Lower lobe of right lung (tissue), 2 donors: ENCODE measurements around the gene PUS1. TPM values are rescaled to one million over a fixed set of nuclear protein-coding genes. Genes with fewer than 3 reads are reported as not detected.

ENCODE experiments used
- ATAC-seq, 2 donors: fragments of 200-7000 bp; cut with Tn5 transposase; one replicate each; pipeline ENCODE4 v1.9.1; 2020 to 2022; ENCODE audit warnings: mild to moderate bottlenecking in 2 of 2, moderate library complexity in 2 of 2
- DNase-seq: peaks from one replicate; pipeline ENCODE4 v3.0.0-alpha.2; 2020
- H3K27ac ChIP-seq: fragments of 200-600 bp; one replicate; pipeline ENCODE4 v1.8.0; 2022
- H3K27me3 ChIP-seq: fragments of 200-600 bp; one replicate; pipeline ENCODE4 v1.8.0; 2022; ENCODE audit warnings: low read depth
- H3K36me3 ChIP-seq: fragments of 200-600 bp; one replicate; pipeline ENCODE4 v1.8.0; 2022; ENCODE audit warnings: mild to moderate bottlenecking
- H3K4me1 ChIP-seq: fragments of 200-600 bp; one replicate; pipeline ENCODE4 v1.8.0; 2022
- H3K4me3 ChIP-seq: fragments of 200-600 bp; one replicate; pipeline ENCODE4 v1.8.0; 2022; ENCODE audit warnings: mild to moderate bottlenecking
- H3K9me3 ChIP-seq: fragments of 200-600 bp; one replicate; pipeline ENCODE4 v1.8.0; 2022
- intact Hi-C: fragments of 100-400 bp; cut with DNase I; formaldehyde crosslinking; loops from one replicate; pipeline ENCODE4 v1.11.0; 2022
- total RNA-seq: library from RNA; stranded (reverse); fragmentation: NEBNext Ultra II Directional; extraction: Animal tissue kit (Norgen Biotek cat#: 25700); gene quantifications from one replicate; pipeline ENCODE4 v1.2.1, GENCODE V29; 2021
- TF ChIP-seq, protein P1 (sequence below): fragments of 200-600 bp; IDR thresholded peaks from one replicate; pipeline ENCODE4 v1.8.0; 2022; ENCODE audit warnings: antibody characterized with exemption, mild to moderate bottlenecking
- donor health status: DM: no; HTN: yes; CAD: no; lungs with severe emphysema.

PUS1 gene
- total RNA-seq, 1 donor from 2014 or later: 19.1 TPM

DNA sequence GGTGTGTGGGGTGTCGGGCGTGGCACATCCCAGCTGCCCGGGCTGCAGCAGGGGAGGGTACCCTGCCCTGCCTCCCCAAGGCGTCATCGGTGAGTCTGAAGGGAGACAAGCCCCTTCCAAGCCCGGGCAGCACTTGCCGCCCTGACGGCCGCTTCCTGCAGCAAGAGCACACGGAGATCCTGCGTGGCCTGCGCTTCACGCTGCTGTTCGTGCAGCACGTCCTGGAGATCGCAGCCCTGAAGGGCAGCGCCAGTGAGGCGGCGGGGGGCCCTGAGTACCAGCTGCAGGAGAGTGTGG lies 10.1 kb upstream of the PUS1 start:
- intact Hi-C loops: no loop called here
- H3K36me3 ChIP-seq: peaks cover 76% of the 10 kb centered on the region

DNA sequence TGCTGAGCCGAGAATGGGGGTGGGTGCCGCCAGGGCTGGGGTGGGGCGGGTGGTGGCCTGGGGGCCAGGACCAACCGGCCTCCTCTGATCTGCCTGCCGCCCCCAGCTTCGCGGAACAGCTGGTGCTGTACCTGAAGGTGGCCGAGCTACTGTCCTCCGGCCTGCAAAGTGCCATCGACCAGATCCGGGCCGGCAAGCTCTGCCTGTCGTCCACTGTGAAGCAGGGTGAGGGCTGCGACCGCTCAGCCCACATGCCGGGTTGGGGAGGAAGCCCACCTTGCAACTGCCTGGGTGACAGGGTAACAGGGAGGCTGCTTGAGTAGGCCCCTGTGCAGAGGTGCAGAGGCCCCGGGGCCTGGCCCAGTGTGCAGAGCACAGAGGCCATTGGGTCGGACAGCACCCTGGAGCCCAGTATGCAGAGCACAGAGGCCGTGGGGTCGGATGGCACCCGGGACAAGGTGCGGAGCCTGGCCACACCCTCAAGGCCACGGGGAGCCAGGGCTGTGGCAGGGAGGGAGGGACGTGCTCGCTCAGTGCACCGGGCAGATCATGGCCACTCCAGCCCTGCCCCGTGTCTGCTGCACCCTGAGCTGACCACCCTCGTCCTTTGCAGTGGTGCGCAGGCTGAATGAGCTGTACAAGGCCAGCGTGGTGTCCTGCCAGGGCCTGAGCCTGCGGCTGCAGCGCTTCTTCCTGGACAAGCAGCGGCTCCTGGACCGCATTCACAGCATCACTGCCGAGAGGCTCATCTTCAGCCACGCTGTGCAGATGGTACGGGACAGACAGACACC lies 9.5 kb upstream of the PUS1 start:
- no peak overlapping the region for H3K4me3 ChIP-seq
- peaks cover 7% of the 10 kb centered on the region for H3K4me1 ChIP-seq
- H3K27me3 ChIP-seq: no peaks in the 10 kb centered on the region
- ATAC-seq: no peak
- TF ChIP-seq, protein P1, sequence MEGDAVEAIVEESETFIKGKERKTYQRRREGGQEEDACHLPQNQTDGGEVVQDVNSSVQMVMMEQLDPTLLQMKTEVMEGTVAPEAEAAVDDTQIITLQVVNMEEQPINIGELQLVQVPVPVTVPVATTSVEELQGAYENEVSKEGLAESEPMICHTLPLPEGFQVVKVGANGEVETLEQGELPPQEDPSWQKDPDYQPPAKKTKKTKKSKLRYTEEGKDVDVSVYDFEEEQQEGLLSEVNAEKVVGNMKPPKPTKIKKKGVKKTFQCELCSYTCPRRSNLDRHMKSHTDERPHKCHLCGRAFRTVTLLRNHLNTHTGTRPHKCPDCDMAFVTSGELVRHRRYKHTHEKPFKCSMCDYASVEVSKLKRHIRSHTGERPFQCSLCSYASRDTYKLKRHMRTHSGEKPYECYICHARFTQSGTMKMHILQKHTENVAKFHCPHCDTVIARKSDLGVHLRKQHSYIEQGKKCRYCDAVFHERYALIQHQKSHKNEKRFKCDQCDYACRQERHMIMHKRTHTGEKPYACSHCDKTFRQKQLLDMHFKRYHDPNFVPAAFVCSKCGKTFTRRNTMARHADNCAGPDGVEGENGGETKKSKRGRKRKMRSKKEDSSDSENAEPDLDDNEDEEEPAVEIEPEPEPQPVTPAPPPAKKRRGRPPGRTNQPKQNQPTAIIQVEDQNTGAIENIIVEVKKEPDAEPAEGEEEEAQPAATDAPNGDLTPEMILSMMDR: no peak
- peaks cover 71% of the 10 kb centered on the region for H3K36me3 ChIP-seq
- no peak for DNase-seq
- H3K9me3 ChIP-seq: no peaks in the 10 kb centered on the region
- intact Hi-C loops: no loop called here
- no peak overlapping the region for H3K27ac ChIP-seq

More for the DNA sequence above, 10.1 kb upstream of the PUS1 start:
- DNase-seq (no peak), ATAC-seq (no peak)
- Histone ChIP-seq H3K27me3 (no peaks in the 10 kb centered on the region), H3K4me3 (no peak overlapping the region), H3K9me3 (no peaks in the 10 kb centered on the region), H3K4me1 (peaks cover 1% of the 10 kb centered on the region), H3K27ac (no peak overlapping the region)
- TF ChIP-seq, protein P1: no peak

DNA sequence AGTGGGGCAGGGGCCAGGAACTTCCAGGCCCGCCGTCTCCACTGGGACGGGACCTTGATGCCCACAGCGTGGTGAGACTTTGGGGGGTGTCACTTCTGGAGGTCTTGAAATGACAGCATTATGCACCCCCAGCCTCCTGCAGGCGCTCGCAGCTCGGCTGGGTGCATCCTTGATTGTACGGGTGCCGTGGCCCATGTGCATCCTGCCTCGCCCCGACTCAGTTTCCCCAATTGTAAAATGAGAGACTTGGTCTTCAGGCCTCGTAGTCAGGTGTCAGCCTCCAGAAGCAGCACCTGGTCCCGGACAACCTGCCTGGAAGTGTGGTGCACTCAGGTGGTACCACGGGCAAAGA lies 8.9 kb upstream of the PUS1 start:
- ATAC-seq: no peak
- H3K36me3 ChIP-seq: peaks cover 65% of the 10 kb centered on the region
- H3K4me3 ChIP-seq: no peak overlapping the region
- intact Hi-C loops: no loop called here
- H3K4me1 ChIP-seq: peaks cover 8% of the 10 kb centered on the region
- no peaks in the 10 kb centered on the region for H3K9me3 ChIP-seq
- H3K27me3 ChIP-seq: no peaks in the 10 kb centered on the region
- DNase-seq: no peak
- TF ChIP-seq, protein P1: no peak
- H3K27ac ChIP-seq: no peak overlapping the region

DNA sequence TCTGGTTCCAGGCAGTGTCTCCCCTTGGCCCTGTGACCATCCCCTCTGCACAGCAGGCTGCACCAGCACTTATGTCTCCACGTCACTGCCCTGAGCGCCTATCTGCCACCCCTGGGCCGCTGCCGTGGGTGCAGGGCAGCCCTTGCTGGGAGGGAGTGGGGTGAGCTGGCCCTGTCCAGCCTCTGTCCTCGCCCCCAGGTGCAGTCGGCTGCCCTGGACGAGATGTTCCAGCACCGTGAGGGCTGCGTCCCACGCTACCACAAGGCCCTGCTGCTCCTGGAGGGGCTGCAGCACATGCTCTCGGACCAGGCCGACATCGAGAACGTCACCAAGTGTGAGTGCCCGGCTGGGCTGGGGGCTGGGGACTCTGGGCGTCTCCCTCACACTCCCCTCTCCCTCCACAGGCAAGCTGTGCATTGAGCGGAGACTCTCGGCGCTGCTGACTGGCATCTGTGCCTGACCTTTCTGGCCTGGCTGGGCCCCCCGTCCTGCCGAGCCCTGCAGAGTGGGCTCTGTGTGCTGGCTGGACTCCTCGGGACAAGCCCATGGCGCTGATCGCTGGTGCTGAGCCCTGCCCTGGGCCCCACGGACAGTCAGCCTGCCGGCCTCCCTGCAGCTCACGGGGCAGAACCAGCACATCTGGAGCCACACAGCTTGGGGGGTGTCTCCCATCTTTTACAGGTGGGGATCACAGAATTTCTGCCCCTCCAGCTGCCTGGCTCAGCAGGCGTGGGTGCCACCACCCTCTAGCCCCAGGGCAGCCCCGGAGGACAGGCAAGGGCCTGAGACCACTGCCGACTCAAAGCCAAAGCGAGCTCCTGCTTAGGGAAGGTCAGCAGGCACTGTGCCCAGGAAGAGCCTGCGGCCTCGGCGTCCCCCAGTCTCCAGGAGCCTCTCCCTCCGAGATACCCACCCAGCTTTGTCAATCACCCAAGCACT lies 7.9 kb upstream of the PUS1 start:
- DNase-seq (peak; percentile 45), ATAC-seq (no peak)
- H3K4me3 ChIP-seq: no peak overlapping the region
- no peak overlapping the region for H3K27ac ChIP-seq
- no peaks in the 10 kb centered on the region for H3K9me3 ChIP-seq
- H3K36me3 ChIP-seq: peaks cover 55% of the 10 kb centered on the region
- no peaks in the 10 kb centered on the region for H3K27me3 ChIP-seq
- TF ChIP-seq, protein P1: no peak
- H3K4me1 ChIP-seq: peaks cover 8% of the 10 kb centered on the region
- intact Hi-C loops: no loop called here

DNA sequence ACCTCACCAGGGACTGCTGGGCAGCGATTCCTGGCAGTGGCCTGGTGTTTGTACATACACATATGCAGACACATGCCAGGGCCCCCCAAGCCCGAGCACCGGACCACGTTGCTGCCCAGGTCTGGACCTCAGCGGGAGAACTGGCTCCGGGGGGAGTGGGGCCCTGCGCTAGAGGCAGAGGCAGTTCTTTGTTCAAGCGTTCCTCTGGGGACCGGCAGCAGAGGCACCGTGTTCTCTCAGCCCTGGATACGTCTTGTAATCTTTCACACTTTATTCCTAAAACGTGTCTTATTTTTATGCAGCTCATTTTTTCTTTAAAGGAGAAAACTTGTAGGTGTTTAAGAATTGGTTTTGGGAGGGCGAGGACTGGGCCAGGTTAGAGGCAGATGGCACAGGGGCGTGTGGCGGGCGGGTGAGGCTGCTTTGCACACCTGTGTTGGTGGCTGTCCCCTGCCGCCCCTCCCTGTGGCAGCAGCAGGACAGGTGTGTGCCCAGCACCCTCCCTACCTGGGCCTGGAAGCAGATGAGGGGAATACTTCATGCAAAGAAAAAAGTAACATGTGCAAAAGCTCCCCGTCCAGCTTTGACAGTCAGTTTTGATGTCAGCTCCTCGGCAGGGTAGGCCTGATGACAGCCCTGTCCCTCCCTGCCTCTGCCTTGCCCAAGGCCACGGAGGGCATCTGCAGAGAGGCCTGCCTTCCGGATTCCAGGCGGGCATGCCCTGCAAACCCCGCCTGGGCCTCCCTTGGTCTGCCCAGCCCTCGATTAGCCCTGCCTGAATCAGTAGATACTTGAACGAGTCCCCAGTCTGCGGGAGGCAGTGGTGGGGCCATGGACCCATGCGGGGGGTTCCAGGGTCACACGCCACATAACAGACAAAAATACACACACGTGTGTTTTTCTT lies 7.0 kb upstream of the PUS1 start:
- no peak overlapping the region for H3K27ac ChIP-seq
- ATAC-seq (no peak), DNase-seq (no peak)
- no peak overlapping the region for H3K4me3 ChIP-seq
- H3K27me3 ChIP-seq: no peaks in the 10 kb centered on the region
- intact Hi-C loops: no loop called here
- H3K9me3 ChIP-seq: no peaks in the 10 kb centered on the region
- TF ChIP-seq, protein P1: no peak
- H3K4me1 ChIP-seq: peaks cover 8% of the 10 kb centered on the region
- H3K36me3 ChIP-seq: peaks cover 48% of the 10 kb centered on the region
